HG03521 (cell line): ENCODE data around the gene SLC29A4.

Source experiments
- ATAC-seq: cut with Tn5 transposase; IDR thresholded peaks from one replicate; pipeline ENCODE4 v1.9.1; 2021; ENCODE audit warnings: mild to moderate bottlenecking, moderate library complexity; ENCODE audit not compliant: unreplicated experiment

Gene SLC29A4

GRCh38 chr7:5350600-5351385 lies 68.0 kb downstream of the SLC29A4 start:
- ATAC-seq = no peak

GRCh38 chr7:5351507-5352265 lies 68.9 kb downstream of the SLC29A4 start:
- ATAC-seq = no peak

DNA sequence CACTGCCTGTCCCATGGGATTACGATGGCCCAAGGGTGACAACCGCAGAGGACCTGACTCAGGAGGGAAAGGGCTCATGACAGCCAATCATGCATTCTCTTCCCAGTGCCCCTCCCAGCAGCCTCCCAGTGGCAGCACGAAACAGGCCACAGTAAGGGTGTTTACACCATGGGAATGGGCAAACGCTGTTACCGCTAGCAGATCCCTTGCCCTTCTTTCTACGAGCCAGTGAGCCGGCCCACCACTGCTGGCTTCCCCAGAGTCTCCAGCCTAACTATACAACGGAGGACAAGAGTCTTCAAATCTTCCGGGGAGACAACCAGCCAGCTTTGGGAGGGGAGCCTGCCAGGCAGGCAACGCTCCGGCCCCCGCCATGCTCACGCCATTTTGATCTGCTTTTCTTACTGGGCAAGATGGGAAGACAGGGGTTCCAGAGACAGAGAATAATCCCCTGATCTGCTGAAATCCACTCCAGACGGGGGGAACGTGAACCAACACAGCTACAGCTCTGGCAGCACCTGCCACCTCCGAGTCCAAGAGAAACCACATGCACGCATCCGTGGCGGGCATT lies 69.8 kb downstream of the SLC29A4 start:
- ATAC-seq = no peak

- no peak for ATAC-seq
Observed at GRCh38 chr7:5354460-5355232, 71.9 kb downstream of the SLC29A4 start.
